Measurements from ENCODE around the gene STYXL1.
"Not testable (repeated sequence)": the region's sequence is repeated elsewhere in the genome, so short reads cannot be mapped to it uniquely, and the experiment has no call there.

Gene STYXL1, protein sequence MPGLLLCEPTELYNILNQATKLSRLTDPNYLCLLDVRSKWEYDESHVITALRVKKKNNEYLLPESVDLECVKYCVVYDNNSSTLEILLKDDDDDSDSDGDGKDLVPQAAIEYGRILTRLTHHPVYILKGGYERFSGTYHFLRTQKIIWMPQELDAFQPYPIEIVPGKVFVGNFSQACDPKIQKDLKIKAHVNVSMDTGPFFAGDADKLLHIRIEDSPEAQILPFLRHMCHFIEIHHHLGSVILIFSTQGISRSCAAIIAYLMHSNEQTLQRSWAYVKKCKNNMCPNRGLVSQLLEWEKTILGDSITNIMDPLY

DNA sequence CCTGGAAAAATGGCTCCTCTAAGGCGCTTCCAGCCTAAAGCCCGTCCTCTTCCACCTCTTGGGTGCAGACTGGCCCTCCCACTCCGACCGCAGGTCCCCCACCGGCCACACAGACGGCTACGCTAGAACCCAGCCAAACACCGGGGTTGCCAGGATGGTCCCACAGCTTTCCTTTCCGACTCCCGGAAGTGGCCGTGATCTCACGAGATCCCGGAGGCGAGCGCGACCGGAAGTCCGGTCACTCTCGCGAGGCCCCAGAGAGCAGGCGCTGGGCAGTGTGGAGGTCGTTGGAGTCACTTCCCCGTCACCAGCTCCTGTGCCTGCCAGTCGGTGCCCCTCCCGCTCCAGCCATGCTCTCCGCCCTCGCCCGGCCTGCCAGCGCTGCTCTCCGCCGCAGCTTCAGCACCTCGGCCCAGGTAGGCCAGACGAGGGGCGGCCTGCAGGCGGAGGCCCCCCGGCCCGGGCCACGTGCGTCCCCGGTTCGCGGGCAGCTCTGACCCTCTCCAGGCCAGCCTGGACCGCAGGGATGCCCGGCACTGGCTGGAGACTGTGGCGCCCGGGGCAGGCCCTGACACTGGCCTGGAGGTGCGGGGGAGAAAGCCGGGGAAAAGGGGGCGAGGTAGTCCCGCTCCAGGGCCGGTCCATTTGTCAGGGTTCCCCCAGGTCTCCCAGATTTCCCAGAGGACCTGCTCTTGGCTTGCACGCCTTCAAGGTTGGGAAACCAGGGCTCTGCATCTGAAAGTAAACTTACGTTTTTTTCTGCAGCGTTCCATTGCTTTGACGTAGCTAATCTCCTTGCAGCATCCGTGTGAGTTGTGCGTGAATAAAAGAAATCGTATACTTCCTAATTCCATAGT is at the start of gene STYXL1, which contains the start of gene MDH2:
Gene STYXL1, minus strand, starts transcription at position 190 of the 857 bp plus-strand sequence. CDS start 17,477 bp downstream, outside the sequence.
Gene MDH2, plus strand, starts transcription at position 296 of the 857 bp plus-strand sequence. Its CDS starts 55 bp downstream, at position 351.
- peak; percentile 87 for DNase-seq

- DNase-seq, result no peak
Observed at GRCh38 chr7:76095908-76096307, 48.1 kb upstream of the STYXL1 start.

GRCh38 chr7:76094326-76094725 is 46.5 kb upstream of the STYXL1 start:
- DNase-seq, result not testable (repeated sequence)

GRCh38 chr7:76093531-76093930 is 45.7 kb upstream of the STYXL1 start:
- DNase-seq, result not testable (repeated sequence)

DNA sequence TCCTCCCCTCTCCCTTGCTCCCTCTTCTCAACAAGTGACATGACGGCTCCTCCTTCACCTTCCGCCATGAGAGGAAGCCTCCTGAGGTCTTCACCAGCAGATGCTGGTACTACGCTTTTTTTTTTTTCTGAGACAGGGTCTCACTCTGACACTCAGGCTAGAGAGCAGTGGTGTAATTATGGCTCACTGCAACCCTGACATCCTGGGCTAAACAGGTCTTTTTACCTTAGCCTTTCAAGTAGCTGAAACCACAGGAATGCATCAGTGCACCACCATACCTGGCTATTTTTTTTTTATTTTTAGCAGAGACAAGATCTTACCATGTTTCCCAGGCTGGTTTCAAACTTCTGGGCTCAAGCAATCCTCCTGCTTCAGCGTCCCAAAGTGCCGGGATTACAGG is 43.7 kb upstream of the STYXL1 start:
- no peak for DNase-seq

GRCh38 chr7:76089865-76090475 is 42.2 kb upstream of the STYXL1 start:
- no peak for DNase-seq

DNA sequence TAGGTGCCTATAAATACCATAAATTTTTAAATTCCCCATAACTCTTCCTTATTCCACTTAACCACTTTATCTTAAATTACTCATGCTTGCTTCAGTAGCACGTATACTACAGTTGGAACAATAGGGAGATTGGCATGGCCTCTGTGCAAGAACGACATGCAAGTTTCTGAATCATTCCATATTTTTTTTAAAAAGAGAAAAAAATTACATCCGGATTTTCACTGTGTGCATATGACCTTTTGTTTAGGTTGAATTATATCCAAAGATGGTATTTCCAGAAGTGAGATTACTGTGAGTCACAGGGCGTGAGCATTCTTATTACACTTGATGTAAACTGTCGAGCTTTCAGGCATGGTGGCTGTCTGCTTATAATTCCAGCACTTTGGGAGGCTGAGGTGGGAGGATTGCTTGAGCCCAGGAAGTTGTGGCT is 39.6 kb upstream of the STYXL1 start:
- not testable (repeated sequence) for DNase-seq

- no peak for DNase-seq
Observed at GRCh38 chr7:76086070-76086469, 38.3 kb upstream of the STYXL1 start.

DNA sequence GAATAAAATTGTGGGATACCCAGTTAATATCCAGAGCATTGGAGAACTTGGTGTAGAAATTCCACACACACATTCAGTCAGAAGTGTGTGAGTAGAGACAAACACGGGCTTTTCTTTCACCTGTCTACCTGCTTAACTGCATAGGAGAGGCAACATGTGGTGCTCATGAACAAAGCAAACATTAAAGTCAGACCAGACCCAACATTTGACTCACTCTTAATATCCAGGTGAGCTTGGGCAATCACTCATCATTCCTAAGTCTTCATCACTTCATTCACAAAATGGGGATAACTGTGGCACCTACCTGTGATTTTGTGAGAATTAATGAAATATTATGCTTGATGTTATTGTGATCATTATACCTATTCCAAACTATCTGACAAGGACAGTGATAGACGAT is 36.3 kb upstream of the STYXL1 start:
- DNase-seq, result not testable (repeated sequence)

DNA sequence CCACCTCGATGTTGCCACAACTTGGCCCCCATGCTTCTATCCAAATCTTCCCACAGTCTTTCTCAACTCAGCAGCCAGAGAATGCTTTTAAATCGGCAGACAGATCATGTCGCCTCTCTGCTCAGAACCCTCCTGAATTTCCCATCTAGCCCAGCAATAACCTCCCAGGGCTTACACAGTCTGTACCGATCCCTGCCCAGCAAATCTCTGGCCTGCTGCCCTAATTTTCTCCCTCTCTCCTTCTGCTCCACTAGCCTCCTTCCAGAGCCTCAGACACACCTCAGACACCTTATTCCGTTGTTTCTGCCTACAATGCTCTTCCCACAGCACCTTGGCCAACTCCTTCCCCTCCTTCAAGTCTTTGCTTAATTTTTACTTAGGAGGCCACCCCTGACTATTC is 32.4 kb upstream of the STYXL1 start:
- DNase-seq, result no peak

GRCh38 chr7:76077435-76077834 is 29.6 kb upstream of the STYXL1 start:
- no peak for DNase-seq

- DNase-seq, result no peak
Observed at GRCh38 chr7:76076995-76077394, 29.2 kb upstream of the STYXL1 start.

DNA sequence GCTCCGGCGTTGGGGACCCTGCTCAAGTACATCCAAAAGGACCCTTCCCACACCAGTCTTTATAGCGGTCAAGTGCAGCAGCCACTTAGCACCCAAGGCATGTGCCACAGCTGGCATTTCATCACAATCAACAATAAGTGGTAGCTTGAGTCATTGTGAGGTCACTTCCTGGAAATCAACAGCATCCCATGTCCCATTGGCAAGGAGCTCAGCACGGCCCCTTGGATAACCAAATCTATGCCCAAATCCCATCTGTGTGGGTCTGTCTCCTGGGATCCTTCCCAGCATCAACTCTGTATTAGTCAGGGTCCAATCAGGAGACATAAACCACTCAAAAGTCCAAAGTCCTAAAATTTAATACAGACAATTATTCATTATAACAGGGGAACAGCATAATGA is 27.2 kb upstream of the STYXL1 start:
- DNase-seq, result no peak

DNA sequence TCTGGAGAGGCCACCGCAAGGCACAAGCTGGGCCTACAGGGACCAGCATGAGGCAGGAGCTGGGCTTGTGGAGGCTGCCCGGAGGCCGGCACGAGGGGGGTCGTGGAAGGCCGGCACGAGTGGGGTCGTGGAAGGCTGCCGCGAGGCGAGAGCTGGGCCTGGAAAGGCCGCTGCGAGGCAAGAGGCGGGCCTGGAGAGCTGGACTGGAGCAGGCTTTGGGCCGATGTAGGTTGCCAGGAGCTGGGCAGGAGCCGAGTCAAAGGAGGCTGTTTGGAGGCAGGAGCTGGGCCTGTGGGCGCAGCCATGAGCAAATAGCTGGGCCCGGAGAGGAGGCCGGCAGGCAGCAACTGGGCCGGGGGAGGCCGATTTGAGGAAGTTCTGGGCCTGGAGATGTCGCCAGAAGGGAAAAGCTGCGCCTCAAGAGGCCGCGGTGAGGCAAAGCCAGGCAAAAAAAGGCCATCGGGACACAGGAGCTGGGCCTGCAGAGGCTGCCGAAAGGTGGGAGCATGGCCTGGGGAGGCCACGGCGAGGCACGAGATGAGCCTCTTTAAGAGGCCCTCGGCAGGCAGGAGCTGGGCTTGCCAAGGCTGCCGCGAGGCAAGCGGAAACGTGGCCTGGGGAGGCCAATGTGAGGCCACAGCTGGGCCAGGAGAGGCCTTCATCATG is 26.6 kb upstream of the STYXL1 start:
- DNase-seq, result no peak

GRCh38 chr7:76073335-76073990 is 25.7 kb upstream of the STYXL1 start:
- DNase-seq, result no peak

DNA sequence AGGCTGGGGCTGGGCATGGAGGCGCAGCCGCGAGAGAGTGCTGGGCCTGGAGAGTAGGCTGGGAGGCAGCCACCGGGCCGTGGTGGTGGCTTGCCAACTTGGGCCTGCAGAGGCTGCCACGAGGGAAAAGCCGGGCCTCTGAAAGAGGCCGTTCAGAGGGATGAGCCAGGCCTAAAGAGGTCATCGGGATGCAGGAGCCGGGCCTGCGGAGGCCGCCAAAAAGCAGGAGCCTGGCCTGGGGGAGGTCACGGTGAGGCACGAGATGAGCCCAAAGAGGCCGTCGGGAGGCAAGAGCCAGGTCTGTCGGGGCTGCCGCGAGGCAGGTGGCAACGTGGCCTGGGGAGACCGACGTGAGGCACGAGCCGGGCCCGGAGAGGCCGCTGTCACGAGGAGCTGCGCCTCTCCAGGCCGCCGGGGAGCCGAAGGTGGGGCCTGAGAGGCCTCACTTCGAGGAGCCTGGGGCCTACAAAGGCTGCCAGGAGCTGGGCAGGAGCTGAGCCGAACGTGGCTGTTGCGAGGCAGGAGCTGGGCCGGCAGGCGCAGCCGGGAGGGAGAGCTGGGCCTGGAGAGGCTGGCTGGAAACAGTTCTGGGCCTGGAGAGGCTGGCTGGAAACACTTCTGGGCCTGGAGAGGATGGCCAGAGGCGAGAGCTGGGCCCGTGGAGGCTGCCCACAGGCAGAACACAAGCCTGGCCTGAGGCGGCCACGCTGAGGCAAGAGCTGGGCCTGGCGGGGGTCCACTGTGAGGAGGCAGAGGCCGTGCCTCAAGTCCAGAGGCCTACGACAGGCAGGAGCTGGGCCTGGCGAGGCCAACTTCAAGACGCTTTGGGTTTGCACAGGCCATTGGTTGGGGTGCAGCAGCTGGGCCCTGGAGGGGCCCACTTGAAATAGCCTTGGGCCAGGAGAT is 24.7 kb upstream of the STYXL1 start:
- no peak for DNase-seq

DNA sequence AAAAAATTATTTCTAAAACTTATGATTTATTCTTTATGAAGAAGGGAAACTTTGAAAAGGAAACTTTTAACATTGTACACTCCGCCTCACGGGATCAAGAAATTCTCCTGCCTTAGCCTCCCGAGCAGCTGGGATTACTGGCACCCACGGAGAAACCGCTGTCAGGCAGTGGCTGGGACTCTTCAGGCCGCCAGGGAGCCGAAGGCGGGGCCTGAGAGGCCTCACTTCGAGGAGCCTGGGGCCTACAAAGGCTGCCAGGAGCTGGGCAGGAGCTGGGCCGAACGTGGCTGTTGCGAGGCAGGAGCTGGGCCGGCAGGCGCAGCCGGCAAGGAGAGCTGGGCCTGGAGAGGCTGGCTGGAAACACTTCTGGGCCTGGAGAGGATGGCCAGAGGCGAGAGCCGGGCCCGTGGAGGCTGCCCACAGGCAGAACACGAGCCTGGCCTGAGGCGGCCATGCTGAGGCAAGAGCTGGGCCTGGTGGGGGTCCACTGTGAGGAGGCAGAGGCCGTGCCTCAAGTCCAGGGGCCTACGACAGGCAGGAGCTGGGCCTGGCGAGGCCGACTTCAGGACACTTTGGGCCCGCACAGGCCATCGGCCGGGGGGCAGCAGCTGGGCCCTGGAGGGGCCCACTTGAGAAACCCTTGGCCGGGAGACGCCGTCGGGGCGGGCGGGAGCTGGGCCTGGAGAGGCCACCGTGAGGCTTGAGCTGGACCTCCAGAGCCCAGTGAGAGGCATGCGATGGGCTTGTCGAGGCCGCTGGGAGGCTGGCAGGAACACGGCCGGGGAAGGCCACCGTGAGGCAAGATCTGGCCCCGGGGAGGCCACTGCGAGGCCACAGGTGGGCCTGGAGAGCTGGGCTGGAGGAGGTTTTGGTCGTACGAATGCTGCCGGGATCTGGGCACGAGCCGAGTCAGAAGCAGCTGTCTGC is 23.8 kb upstream of the STYXL1 start:
- no peak for DNase-seq

- no peak for DNase-seq
Observed at GRCh38 chr7:76069238-76069638, 21.4 kb upstream of the STYXL1 start.

- no peak for DNase-seq
Observed at GRCh38 chr7:76066716-76067503, 19.1 kb upstream of the STYXL1 start.

All from NCI-H1105 treated with DMSO at 0.1 percent for 48 hours (cell line).